GM21717 (cell line): ENCODE measurements around the gene SEMA6D.

Source experiments
- ATAC-seq: cut with Tn5 transposase; IDR thresholded peaks from one replicate; pipeline ENCODE4 v1.9.1; 2021; ENCODE audit warnings: mild to moderate bottlenecking, moderate library complexity; ENCODE audit not compliant: unreplicated experiment

The SEMA6D gene

DNA sequence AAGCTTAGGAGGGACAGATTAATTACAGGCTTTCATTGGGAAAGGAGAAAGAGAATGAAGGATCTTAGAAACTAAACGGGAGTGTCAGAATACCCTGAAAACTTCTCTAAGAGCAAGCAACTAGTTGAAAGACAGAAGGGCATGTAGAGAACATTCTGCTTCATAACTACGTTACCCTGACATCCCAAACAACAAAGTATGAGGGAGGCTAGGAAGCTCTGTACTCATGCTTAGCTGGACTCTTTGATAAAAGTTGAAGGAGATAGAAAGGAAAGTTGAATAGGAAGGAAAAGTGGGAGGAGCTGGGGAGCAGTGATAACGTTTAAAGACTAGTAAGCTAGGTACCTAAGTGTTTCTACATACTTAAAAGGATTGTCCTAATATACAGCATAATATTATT, 64.2 kb downstream of the SEMA6D start:
- no peak for ATAC-seq

DNA sequence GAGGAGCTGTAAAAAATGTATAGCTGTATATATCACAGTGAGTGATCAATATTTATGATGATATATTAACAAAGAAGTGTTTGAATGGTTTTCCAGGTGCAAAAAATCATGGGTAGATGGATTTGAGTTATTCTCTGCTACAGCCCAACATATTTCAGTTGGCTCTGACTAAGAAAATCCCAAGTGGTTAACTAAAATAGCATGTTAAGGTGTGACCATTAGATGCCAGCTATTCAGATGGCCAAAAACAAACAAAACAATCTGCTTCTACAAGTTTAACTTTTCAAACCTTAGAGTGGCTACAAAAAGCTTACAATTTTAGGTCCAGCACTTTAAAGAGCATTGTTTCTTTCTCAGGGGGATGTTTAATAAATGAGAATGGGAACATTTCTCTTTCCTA, 67.5 kb downstream of the SEMA6D start:
- ATAC-seq = no peak

DNA sequence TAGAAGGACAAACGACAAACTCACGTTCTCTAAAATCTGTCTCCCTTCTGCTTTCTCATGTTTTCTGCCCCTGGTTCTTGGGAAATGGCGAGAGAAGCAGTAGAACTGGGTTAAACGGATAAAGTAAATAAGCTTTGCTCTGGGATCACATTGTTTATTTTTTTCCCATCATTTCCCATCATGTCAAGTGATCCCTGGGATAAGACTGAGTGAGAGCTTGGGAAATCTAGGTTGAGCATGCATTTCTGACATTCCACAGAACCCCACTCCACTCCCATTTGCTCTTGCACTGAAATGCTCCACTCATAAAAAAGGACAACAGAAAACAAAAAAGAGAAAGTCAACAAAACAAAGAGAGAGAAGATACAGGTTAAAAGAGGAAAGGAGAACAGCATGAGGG, 69.1 kb downstream of the SEMA6D start:
- ATAC-seq = no peak

DNA sequence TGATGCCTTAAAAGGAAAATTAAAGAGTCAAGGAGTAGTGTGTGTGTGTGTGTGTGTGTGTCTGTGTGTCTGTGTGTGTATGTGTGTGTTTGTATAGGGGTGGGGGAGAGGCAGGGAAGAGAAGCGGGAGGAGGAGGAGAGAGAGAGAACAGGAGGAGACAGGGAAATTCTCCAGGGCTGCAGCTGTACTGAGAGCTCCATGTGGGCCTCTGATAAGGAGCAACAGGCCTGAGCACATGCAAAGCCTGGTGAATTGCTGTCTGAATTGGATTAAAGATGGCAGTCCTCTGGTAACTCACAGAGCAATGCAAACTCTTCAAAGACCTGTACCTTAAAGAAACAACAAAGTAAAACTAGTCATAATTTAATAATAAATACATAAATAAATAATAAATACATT, 70.6 kb downstream of the SEMA6D start:
- ATAC-seq = no peak

DNA sequence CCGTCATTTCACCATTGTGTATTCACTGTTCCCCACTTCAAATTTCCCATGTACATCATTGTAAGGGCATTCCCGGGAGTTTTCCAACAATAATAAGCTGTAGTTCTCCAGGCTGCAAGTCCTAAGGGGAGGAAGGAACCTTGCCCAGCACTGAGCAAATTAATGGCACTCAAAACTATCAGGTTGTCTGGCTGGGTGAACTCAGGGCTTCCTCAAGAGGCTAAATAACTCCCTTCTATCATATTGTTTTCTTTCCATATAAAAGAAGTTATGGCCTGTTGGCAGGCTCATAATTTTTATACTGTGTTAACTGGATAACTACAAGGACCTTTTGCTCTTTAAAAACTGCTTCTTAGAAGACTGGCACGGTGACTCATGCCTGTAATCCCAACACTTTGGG, 71.4 kb downstream of the SEMA6D start:
- ATAC-seq = no peak

DNA sequence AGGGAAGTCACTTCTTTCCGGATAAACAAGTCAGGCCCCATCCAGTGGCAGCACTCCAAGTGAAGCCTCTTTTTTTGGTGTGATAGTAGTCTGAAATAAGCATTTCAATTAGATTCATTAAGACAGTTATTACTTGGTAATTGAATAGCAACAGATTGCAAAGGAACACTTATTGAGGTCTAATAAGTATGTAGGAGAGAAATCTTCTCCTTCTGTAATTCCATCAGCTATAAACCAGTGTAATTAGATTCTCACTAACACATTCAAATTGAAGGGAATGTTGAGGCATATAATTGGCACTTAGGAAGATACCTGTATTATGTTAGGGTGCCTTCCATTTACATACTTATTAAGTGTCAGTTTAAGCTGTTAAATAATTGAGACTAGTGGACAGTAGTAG, 73.9 kb downstream of the SEMA6D start:
- ATAC-seq = no peak

DNA sequence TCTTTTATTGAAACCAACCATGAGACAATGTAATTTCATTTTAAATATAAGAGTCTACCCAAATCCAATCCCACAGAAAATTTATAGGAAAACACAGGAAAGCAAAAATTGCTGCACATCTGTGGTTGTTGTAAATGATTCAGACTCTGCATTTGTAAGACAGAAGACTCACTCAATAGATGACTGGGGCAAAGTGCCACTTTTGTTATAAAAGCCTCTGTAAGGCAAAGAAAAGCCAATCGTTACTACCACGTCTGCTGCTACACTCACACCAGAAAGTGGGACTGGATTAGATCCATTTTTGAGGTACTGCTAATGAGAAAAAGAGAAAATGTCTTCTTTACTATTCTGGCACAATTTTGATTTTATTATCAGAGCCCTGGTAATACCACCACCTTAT, 74.9 kb downstream of the SEMA6D start:
- no peak for ATAC-seq

DNA sequence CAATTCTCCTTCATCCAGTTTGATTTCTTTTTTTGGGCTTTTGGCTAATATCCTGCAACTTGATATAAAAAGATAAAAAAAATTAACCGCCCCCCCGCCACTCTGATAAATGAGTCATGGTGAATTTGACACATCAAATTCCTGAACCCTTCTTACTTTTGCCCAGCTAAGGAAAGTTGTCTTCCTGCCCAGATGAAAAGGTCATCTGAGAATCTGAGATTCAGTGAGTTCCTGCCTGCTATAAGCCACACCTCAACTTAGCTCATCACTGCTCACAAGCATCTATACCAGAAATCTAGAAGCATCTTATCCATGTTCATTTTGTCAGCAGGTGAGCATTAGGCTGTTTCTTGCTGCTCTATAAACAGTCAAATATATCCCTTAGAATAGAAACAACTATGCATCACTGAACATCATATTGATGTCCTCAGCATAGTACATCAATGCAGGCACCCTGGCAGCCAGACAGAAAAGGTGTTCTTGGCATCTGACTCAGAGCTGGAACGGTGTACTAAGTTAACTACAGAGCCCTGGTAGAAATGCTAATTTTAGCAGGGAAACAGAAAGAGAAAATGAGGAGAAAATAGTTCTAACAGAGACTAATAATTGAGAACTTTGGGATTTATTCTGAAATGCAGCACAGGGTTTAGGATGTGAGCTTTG, 77.1 kb downstream of the SEMA6D start:
- no peak for ATAC-seq

DNA sequence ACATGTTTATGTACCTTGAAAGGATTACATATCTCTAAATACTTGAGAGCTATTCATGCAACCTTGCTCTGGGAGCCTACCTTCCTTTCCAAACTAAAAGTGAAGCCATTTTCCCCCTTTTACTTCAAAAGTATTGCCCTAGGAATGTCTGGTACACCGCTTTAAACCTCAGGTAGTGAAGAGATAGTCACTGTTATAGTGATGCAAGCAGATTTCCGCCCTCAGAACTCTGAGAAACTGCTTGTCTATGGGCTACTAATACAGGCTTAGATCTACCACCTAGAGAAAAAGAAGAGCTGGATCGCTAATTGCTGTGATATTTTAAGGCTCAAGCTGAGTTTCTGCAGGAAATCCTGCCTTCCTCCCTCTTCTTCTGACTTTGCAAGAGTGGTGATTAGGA, 78.6 kb downstream of the SEMA6D start:
- no peak for ATAC-seq

DNA sequence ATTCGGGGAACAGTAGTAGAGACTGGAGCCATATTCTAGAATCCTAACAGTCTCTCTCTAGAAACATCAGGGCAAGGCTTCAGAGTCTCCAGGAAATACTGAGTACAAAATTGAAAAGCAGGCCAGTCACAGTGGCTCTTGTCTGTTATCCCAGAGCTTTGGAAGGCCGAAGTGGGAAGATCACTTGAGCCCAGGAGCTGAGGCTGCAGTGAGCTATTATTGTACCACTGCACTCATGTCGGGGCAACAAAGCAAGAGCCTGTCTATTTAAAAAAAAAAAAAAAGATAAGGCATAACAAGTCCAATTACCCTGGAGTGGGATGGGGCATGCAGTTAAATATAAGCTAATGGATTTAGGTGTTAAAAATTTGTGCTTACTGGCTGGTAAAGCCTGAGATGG, 79.0 kb downstream of the SEMA6D start:
- no peak for ATAC-seq

DNA sequence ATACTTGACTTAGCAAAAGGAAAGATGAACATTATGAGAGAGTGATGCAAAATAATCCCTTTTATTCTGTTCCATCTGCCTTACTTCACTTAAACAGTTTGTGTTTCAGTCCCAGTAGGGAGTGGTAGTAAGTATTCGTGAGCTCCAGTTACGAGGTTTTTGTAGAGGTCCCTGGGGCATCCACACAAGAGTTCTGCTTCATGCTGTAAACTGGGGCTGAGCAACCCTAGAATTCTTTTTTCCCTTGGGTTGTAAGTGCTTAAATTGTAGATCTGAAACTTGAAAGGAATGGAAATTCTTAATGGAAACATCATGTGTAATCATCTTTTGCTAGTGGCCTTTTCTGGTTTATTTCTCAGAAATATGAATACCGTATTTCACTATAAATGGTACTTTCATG, 79.5 kb downstream of the SEMA6D start:
- no peak for ATAC-seq

DNA sequence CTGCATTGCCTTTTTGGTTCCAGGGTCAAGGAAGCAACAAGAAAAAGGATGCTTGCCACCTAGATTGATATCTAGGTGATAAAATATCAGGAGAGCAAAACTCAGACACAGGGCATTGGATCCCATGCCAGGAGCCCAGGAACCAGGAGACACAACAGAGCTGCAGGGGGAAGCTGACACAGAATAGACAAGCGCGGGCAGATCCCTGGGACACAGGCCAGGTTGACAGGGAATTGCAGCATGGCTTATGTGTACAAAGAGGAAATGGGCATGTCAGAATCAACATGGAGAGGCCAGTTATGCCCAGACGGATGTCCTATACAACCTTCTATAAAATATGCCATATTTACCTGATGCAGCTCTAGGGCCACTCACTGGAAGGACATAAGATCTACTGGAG, 84.2 kb downstream of the SEMA6D start:
- ATAC-seq = no peak

DNA sequence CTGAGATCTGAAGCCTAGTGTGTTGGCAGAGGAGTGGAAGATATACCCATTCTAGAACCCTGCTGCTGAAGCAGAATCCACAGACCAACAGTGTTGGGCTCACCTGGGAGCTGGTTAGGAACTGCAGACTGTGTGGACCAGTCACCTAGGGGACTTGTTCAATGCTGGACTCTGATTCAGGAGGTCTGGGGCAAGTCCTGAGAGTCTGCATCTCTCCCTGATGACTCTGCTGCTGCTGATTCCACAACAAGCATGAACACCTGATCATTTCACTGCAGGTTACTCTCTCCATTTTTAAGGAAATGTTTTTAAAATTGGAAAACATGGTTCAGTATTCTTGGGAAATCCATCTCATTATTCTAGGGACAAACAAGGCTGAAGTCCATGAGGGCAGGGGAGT, 84.9 kb downstream of the SEMA6D start:
- no peak for ATAC-seq

DNA sequence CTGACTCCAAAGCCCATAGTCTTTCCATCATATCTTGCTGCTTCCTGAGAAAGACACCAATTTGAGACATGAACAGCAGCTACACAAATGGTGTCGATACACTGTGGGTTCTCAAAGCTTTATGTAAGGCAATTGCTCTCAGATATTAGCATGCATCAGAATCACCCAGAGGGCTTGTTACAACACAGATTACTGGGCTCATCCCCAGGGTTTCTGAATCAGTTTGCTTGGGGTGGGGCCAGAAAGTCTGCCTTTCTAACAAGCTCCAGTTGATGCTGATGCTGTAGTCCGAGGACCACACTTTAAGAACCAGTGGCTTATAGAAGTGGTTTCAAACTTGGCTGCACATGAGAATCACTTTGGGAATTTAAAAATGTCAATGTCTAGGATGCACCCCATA, 86.5 kb downstream of the SEMA6D start:
- ATAC-seq = no peak

DNA sequence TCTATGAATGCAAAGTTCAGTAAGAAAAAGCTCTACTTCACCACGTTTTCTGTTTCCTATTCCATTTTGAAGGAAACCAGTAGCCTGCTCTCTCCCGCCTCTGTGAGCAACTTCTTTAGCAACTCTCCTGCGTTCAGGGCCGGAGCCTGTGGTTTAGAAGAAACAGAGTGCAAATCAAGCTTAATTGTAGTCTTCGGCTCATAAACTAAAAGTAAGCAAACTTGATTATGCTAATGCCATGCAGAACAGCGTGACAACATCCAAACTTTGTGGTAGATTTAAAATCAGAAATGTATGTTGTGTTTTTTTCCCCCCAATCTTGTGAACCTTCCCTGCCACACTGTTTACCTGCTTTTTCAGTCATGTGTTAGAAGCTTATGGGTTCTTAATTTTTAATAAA, 87.4 kb downstream of the SEMA6D start:
- ATAC-seq = no peak

DNA sequence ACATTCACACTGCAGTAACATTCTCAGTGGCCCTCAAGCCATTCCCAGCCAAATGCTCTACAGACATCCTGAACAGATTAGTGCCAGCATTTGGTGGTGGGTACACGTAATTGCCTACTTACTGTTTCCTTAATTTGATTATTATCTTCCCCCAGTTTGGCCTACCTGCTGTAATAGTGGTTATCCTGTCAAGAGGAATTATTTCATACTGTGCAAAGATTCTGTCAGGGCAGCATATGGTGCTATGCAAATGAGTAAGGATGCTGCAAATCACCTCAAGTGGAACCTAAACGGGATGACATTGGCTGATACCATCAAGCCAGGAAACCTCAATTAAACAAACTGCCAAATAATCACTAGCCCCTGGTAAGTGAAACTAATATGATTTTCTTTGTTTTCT, 88.7 kb downstream of the SEMA6D start:
- ATAC-seq = no peak

DNA sequence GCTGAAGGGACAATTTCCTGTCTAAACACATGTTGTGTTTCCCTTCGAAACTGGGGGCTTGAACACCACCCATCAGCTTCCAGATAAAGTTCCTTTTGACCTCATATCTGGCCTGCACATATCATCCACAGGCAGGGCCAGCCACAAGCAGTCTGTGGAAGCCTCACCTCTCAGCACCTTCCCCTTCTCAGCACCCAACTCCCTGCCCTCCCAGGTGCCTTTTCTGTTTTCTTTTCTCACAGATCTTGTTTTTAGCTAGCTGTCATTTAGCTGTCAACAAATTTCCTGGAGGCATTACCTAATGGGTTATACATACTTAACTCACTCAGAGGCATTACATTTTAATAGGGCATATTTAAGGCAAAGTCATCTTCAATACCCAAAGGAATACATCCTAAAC, 93.9 kb downstream of the SEMA6D start:
- ATAC-seq = no peak

DNA sequence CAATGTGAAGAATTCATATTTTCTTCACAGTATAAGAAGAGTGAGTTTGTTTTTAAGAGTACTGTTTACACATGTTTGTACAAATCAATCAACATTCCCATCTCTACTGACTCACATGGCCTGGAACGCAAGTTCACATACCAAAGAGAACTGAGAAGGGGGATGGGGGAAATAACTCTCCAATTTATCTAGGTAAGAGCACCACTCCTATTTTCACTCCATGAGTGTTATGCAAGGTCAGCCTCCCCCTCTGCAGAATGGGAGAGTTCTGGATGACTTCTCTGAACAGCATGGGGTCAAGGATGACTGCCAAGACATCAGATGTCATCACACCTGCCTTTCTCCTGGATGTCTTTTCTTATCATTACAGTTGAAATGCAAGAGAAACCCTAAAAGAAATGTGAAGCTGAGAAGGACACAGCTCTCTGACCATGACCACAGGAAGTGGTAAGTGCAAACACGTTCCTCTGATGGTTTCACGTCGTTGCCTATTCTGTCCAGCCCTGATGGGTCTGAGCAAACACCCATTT, 95.2 kb downstream of the SEMA6D start:
- ATAC-seq = no peak

DNA sequence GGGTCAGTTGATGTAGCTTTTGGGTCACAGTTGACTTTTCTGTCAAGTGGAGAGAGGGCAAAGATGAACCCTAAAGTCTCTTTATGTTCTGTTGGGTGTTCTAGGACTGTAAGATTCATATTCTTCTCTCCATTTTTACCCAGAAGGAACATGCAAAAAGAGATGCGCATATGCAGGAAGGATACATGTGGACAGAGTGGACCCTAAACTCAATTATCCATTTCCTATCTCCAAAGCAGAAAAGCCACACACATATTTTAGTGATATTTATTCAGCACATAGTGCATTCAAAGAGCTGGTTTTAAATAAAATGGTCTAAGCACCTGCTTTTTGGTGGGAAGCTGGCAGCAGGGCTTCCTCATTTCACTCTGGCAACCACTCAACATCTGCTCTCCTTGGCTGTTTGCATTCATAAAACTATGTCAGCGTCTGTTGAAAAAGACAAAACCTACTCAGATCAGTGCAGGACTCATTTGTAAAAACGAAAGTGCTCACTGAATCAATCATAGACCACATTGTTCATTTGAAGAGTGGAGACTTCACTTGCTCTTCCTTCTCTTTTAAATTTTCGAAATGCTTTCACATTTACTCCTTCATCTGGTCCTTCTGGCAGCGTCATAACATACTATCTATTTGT, 96.6 kb downstream of the SEMA6D start:
- peak; percentile 92 for ATAC-seq

DNA sequence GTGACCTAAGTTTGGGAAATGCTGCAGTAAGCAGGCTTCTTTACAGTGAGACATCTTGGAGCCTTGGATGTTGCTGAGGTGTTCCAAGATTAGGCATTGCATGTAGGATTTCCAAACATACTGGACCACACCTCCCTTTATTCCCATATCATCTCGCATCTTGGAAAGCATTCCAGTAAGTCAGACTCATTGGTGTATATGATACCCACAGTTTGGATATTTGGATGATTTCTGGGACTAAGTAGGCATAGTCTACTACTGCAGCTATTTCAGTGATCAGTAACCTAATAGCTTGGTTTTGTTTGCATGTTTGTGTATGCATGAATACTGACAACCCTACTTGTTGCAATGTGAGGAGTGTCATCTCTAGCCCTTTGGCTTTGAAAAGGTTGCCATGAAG, 97.3 kb downstream of the SEMA6D start:
- ATAC-seq = no peak

DNA sequence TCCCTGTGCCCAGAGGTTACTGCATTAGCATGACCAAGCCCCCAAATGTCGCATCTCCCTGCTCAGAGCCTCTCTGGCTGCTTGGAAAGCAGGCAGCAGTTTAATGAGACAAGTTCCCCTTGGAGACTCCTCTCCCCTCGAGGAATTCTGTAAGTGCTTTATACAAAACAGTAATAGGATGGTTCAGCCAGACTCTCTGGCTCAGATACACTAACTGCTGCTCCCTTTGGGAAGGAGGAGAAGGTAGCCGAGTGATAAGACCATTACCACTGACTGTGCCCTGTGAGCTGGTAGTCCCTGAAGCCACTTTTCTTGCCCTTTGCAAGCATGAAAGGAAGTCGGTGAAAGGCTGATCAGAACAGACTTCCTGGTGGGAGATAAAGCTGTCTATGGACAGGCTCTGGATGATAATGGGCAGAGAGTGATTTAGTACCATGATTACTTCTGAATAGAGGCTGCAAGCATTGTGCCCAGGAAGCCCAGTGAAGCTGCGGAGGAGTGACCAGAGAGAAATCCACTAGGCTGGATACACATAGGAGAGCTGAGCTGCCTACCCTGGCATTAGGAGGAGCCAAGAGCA, 100.8 kb downstream of the SEMA6D start:
- no peak for ATAC-seq

DNA sequence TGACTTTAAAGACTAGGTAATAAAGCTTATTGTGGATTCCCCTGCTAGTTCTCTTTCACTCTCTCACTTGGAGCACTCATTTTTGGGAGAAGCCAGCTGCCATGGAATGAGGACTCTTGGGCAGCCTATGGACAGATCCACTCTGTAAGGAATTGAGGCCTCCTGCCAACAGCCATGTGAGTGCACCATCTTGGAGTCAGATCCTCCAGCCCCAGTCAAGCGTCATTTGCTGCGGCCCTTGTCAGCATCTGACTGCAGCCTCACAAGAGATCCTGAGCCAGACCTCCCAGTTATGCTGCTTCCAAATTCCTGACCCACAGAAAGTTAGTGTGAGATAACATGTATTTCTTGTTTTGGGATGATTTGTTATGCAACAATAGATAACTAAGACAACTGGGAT, 101.9 kb downstream of the SEMA6D start:
- ATAC-seq = no peak
